ENCODE measurements around the gene CHD8.
A peak's percentile ranks its signal among the peaks of the same experiment; 100 is the strongest.

Gene CHD8

GRCh38 chr14:21498540-21499526 lies 42.9 kb upstream of the CHD8 start:
- no peaks in the 10 kb centered on the region for H3K36me3 ChIP-seq (ENCODE audit: control insufficient read depth, insufficient read depth, low read length)
- H3K4me1 ChIP-seq = no peaks in the 10 kb centered on the region
- H3K79me2 ChIP-seq = no peaks in the 10 kb centered on the region
- H3K27ac ChIP-seq = no peak overlapping the region
- no peaks in the 10 kb centered on the region for H3K27me3 ChIP-seq (ENCODE audit: control insufficient read depth, insufficient read depth, low read length)
- peak; percentile 73 for TF ChIP-seq CTCF (IDR thresholded peaks at IDR 0.05)
- no peaks in the 10 kb centered on the region for H3K9me3 ChIP-seq (ENCODE audit: control insufficient read depth, low read length)
- no peak overlapping the region for H3K4me3 ChIP-seq (ENCODE audit: low read depth, low read length)
- H3K9ac ChIP-seq = no peak overlapping the region
- no peak overlapping the region for H3K4me2 ChIP-seq (ENCODE audit: low read length)
- H2AFZ ChIP-seq = no peak overlapping the region

GRCh38 chr14:21496453-21496852 lies 40.5 kb upstream of the CHD8 start:
- Histone ChIP-seq H3K9me3 (ENCODE audit: control insufficient read depth, low read length) (no peaks in the 10 kb centered on the region), H3K4me2 (ENCODE audit: low read length) (no peak overlapping the region), H2AFZ (no peak overlapping the region), H3K4me1 (no peaks in the 10 kb centered on the region), H3K79me2 (no peaks in the 10 kb centered on the region), H3K9ac (no peak overlapping the region), H3K27ac (no peak overlapping the region), H3K36me3 (ENCODE audit: control insufficient read depth, insufficient read depth, low read length) (no peaks in the 10 kb centered on the region), H3K27me3 (ENCODE audit: control insufficient read depth, insufficient read depth, low read length) (no peaks in the 10 kb centered on the region), H3K4me3 (ENCODE audit: low read depth, low read length) (no peak overlapping the region)
- TF ChIP-seq CTCF (IDR thresholded peaks at IDR 0.05) = no peak

GRCh38 chr14:21494902-21495762 lies 39.2 kb upstream of the CHD8 start:
- Histone ChIP-seq H3K4me3 (ENCODE audit: low read depth, low read length) (no peak overlapping the region), H3K27me3 (ENCODE audit: control insufficient read depth, insufficient read depth, low read length) (no peaks in the 10 kb centered on the region), H3K9me3 (ENCODE audit: control insufficient read depth, low read length) (no peaks in the 10 kb centered on the region), H3K4me1 (no peaks in the 10 kb centered on the region), H3K27ac (no peak overlapping the region), H3K4me2 (ENCODE audit: low read length) (no peak overlapping the region), H3K9ac (no peak overlapping the region), H3K36me3 (ENCODE audit: control insufficient read depth, insufficient read depth, low read length) (no peaks in the 10 kb centered on the region), H3K79me2 (no peaks in the 10 kb centered on the region), H2AFZ (no peak overlapping the region)
- TF ChIP-seq CTCF (IDR thresholded peaks at IDR 0.05) = no peak

- no peaks in the 10 kb centered on the region for H3K4me1 ChIP-seq
- TF ChIP-seq CTCF (IDR thresholded peaks at IDR 0.05) = no peak
- H3K27ac ChIP-seq = no peak overlapping the region
- no peaks in the 10 kb centered on the region for H3K27me3 ChIP-seq (ENCODE audit: control insufficient read depth, insufficient read depth, low read length)
- peaks cover 5% of the 10 kb centered on the region for H3K79me2 ChIP-seq
- H3K4me2 ChIP-seq (ENCODE audit: low read length) = no peak overlapping the region
- no peak overlapping the region for H2AFZ ChIP-seq
- H3K36me3 ChIP-seq (ENCODE audit: control insufficient read depth, insufficient read depth, low read length) = no peaks in the 10 kb centered on the region
- H3K4me3 ChIP-seq (ENCODE audit: low read depth, low read length) = no peak overlapping the region
- no peak overlapping the region for H3K9ac ChIP-seq
- no peaks in the 10 kb centered on the region for H3K9me3 ChIP-seq (ENCODE audit: control insufficient read depth, low read length)
Observed at GRCh38 chr14:21486640-21487087, 30.7 kb upstream of the CHD8 start.
